ENCODE results near the gene NUP160.
"Not testable (repeated sequence)": the region's sequence is repeated elsewhere in the genome, so short reads cannot be mapped to it uniquely, and the experiment has no call there.

The NUP160 gene

DNA sequence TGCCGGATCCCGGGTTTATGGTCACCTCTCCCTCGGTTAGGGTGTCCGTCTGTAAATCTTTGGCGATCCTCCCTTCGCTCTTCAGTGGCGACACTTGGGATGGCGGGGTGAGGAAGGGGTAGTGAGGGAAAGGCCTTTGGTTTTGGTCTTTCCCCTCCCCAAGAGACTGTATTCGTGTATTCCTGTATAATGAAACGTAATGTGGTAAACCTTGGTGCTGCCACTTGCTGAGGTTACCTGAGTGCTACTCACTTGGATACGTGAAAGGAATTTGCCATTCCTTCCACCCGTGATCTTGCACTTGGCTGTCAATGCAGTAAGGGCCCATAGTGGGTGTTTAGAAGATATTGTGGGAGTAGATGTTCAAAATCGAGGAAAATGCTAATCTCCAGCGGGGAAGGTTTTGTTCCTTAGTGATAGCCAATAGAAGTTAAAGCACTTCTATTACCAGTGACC, 578 bp upstream of the NUP160 start:
- TF ChIP-seq POLR2A (IDR thresholded peaks at IDR 0.05; ENCODE audit: low read depth, low read length) (no peak), TAF1 (IDR thresholded peaks at IDR 0.05; ENCODE audit: low read depth, low read length) (no peak; the same call in 1 of the 2 replicates), POU2F2 (IDR thresholded peaks at IDR 0.05; ENCODE audit: low read depth, low read length) (no peak), SPI1 (IDR thresholded peaks at IDR 0.05; ENCODE audit: low read depth, low read length) (no peak)
- DNase-seq (ENCODE audit: insufficient read length, low spot score) = no peak
- FAIRE-seq = peak; percentile 77

DNA sequence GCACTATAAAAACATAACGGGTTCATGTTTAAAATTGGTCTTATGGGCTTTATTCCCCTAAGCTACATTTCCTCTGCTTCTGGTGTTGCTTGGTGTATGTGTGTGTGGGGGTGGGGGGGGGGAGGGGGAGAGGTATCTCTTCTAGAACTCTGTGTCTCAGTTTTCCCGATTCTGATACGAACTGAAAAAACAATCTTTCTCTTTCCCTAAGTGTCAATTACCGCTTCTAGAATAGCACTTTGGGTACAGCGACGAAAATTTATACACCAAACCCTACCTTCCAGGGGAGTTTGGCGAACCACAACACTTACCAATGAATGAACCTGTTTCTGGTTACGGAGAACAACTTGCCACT, 636 bp downstream of the NUP160 start:
- DNase-seq (ENCODE audit: insufficient read length, low spot score) (no peak), FAIRE-seq (no peak)
- no peak for TF ChIP-seq TAF1 (IDR thresholded peaks at IDR 0.05; ENCODE audit: low read depth, low read length)
- no peak for TF ChIP-seq POLR2A (IDR thresholded peaks at IDR 0.05; ENCODE audit: low read depth, low read length)
- no peak for TF ChIP-seq SPI1 (IDR thresholded peaks at IDR 0.05; ENCODE audit: low read depth, low read length)
- no peak for TF ChIP-seq PAX5 (IDR thresholded peaks at IDR 0.05; ENCODE audit: insufficient read depth, low read length, severe bottlenecking)
- TF ChIP-seq POLR2AphosphoS5 (IDR thresholded peaks at IDR 0.05; ENCODE audit: low read depth, low read length) = no peak
- no peak for TF ChIP-seq POU2F2 (IDR thresholded peaks at IDR 0.05; ENCODE audit: low read depth, low read length)

DNA sequence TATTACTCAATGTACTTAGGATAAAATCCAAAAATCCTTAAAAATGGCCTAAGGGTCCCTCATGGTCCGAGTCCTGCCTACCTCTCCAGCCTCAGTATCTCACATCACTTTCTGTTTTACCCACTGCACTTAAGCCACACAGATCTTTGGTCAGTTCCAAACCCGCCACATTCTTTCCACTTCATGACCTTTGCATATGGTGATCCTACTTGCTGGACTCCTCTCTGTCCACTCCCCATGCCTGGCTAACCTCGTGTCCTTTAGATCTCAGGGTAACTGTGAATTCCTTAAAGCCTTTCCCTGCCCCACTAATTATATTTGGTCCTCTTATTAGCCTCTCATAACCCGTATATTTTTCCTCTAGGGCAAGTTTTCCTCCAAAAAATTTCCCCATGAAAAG, 1.2 kb downstream of the NUP160 start:
- DNase-seq (ENCODE audit: insufficient read length, low spot score) (no peak), FAIRE-seq (no peak)
- 0 out of 2 replicates have a peak, but pooled peaks have one; percentile 16 for TF ChIP-seq POLR2A (IDR thresholded peaks at IDR 0.05; ENCODE audit: low read depth, low read length)
- TF ChIP-seq TAF1 (IDR thresholded peaks at IDR 0.05; ENCODE audit: low read depth, low read length) = no peak

DNA sequence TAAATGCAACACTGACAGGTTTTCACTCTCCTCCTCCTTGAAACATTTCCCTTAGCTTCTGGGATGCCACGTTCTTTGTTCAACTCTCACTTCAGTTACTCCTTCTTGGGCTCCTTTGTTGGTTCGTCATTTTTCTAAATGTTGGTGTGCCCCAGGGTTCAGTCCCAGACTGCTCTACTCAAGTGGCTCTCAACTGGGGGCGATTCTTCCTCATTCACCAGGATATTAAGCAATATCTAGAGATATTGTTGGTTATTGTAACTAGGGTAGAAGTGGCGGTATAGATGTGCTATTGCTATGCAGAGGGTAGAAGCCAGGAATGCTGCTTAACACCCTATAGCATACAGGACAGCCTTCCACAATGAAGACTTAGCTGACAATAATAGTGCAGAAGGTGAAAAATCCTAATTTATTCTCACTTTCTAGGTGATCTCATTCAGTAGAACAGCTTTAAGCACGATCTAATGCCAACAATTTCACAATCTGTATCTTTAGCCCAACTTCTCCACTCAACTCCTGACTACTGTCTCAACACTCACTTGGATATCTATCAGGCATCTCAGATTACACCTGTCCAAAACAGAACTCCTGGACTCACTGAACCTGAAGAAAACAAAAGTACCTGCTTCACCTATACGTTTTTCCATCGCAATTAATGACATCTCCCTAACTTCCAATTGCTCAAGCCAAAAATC, 4.6 kb downstream of the NUP160 start:
- TF ChIP-seq SPI1 (IDR thresholded peaks at IDR 0.05; ENCODE audit: low read depth, low read length) (no peak), POLR2AphosphoS5 (IDR thresholded peaks at IDR 0.05; ENCODE audit: low read depth, low read length) (no peak)
- FAIRE-seq (no peak), DNase-seq (ENCODE audit: insufficient read length, low spot score) (no peak)

DNA sequence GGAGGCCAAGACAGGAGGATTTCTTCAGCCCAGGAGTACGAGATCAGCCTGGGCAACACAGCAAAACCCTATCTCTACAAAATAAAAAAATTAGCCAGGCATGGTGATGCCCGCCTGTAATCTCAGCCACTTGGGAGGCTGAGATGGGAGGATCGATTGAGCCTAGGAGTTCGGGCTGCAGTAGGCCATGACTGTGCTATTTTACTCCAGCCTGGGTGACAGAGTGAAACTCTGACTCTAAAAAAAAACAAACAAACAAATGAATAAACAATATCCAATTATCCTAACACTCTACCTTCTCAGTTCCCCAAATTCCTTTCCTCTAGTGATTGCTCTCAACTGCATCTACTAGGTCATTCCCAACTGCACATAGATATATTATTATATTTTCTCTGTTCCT, 5.4 kb downstream of the NUP160 start:
- FAIRE-seq (no peak), DNase-seq (ENCODE audit: insufficient read length, low spot score) (no peak)

DNA sequence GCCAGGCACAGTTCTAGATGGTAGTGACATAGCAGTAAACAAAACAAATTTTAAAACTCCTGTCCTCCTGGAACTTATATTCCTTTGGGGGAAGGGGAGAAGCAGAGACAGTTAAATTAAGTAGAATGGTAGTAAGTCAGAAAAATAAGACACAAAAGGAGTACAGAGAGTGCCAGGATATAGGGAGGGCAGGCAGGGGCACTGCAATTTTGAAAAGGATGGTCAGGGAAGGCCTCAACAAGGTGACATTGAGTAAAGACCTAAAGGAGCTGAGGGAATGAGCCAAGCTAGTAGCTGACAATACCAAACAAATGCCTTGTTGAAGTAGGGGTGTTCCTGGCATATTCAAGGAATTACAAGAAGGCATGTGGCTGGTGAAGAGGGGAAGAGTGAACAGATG, 10.2 kb downstream of the NUP160 start:
- FAIRE-seq (no peak), DNase-seq (ENCODE audit: insufficient read length, low spot score) (no peak)
- peak; percentile 9; the same call in 1 of the 2 replicates for TF ChIP-seq POLR2AphosphoS5 (IDR thresholded peaks at IDR 0.05; ENCODE audit: low read depth, low read length)
- TF ChIP-seq POLR2A (IDR thresholded peaks at IDR 0.05; ENCODE audit: low read depth, low read length) = no peak
- TF ChIP-seq POU2F2 (IDR thresholded peaks at IDR 0.05; ENCODE audit: low read depth, low read length) = no peak
- TF ChIP-seq SPI1 (IDR thresholded peaks at IDR 0.05; ENCODE audit: low read depth, low read length) = no peak

More for the DNA sequence above, 5.4 kb downstream of the NUP160 start:
- TF ChIP-seq TAF1 (IDR thresholded peaks at IDR 0.05; ENCODE audit: low read depth, low read length) (no peak), POLR2A (IDR thresholded peaks at IDR 0.05; ENCODE audit: low read depth, low read length) (no peak), PAX5 (IDR thresholded peaks at IDR 0.05; ENCODE audit: insufficient read depth, low read length, severe bottlenecking) (no peak), POU2F2 (IDR thresholded peaks at IDR 0.05; ENCODE audit: low read depth, low read length) (no peak), POLR2AphosphoS5 (IDR thresholded peaks at IDR 0.05; ENCODE audit: low read depth, low read length) (no peak), SPI1 (IDR thresholded peaks at IDR 0.05; ENCODE audit: low read depth, low read length) (no peak)

DNA sequence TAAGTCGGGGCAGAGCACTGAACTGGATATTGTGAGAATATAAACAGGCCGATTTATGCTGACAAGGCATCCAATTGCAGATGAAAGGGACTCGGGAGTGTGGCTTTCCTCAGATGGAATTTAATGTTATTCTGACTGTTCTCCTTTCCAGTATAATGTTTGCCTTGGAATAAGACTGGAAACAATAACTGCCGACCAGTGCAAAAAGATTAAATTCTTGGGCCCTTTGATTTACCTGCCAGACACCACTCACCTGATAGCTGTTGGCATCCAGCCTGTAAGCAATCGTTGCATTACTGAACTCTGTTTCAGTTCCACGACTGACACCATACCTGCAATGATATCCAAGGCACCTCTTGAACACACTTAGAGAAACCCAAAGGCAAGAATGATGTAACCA, 10.9 kb downstream of the NUP160 start:
- FAIRE-seq (no peak), DNase-seq (ENCODE audit: insufficient read length, low spot score) (no peak)
- no peak for TF ChIP-seq POLR2A (IDR thresholded peaks at IDR 0.05; ENCODE audit: low read depth, low read length)
- no peak for TF ChIP-seq TAF1 (IDR thresholded peaks at IDR 0.05; ENCODE audit: low read depth, low read length)
- TF ChIP-seq SPI1 (IDR thresholded peaks at IDR 0.05; ENCODE audit: low read depth, low read length) = no peak
- TF ChIP-seq PAX5 (IDR thresholded peaks at IDR 0.05; ENCODE audit: insufficient read depth, low read length, severe bottlenecking) = no peak
- TF ChIP-seq POLR2AphosphoS5 (IDR thresholded peaks at IDR 0.05; ENCODE audit: low read depth, low read length) = no peak
- TF ChIP-seq POU2F2 (IDR thresholded peaks at IDR 0.05; ENCODE audit: low read depth, low read length) = no peak

DNA sequence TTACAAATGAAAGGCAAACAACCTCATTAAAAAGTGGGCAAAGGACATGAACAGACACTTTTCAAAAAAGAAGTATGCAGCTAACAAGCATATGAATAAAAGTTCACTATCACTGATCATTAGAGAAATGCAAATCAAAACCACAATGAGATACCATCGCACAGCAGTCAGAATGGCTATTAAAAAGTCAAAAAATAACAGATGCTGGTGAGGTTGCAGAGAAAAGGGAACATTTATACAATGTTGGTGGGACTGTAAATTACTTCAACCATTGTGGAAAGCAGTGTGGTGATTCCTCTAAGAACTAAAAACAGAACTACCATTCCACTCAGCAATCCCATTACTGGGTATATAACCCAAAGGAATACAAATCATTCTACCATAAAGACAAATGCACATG, 18.1 kb downstream of the NUP160 start:
- not testable (repeated sequence) for DNase-seq (ENCODE audit: insufficient read length, low spot score)
- peak; percentile 16 for FAIRE-seq

DNA sequence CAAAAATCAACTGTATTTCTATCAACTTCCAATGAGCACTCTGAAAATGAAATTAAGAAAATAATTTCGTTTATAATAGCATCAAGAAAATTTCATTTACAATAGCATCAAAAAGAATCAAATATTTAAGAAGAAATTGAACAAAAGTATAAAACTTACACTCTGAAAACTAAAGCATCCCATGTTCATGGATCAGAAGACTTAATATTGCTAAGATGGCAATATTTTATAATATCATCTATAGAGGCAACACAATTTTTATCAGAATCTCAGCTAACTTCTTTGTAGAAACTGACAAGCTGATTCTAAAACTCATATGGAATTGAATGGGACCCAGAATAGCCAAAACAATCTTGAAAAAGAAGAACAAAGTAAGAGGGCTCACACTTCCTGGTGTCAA, 19.9 kb downstream of the NUP160 start:
- no peak for FAIRE-seq
- no peak for TF ChIP-seq POU2F2 (IDR thresholded peaks at IDR 0.05; ENCODE audit: low read depth, low read length)

DNA sequence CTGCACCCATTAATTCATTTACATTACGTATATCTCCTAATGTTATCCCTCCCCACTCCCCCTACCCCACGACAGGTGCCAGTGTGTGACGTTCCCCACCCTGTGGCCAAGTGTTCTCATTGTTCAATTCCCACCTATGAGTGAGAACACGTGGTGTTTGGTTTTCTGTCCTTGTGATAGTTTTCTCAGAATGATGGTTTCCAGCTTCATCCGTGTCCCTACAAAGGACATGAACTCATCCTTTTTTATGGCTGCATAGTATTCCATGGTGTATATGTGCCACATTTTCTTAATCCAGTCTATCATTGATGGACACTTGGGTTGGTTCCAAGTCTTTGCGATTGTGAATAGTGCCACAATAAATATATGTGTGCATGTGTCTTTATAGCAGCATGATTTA, 25.5 kb downstream of the NUP160 start:
- not testable (repeated sequence) for FAIRE-seq; DNase-seq (ENCODE audit: insufficient read length, low spot score)

More for the DNA sequence above, 19.9 kb downstream of the NUP160 start:
- no peak for DNase-seq (ENCODE audit: insufficient read length, low spot score)

DNA sequence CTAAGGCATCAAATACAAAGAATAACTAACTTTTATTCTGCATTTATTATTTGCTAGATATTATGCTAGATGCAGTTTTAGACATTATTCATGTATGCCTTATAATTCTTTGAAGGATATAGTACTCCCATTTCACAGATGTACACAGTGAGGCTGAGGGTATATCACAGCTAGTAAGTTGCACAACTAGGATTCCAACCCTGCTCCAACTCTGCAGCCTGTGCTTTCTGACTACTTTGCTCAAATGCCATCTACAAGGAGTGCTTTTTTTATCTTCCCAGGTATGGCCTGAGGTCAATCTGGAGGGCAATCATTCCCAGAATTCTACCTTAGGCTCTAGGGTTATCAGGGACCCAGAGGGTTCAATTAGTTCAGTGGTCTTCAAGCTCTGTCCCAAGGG, 28.4 kb downstream of the NUP160 start:
- TF ChIP-seq POLR2AphosphoS5 (IDR thresholded peaks at IDR 0.05; ENCODE audit: low read depth, low read length) (no peak), POU2F2 (IDR thresholded peaks at IDR 0.05; ENCODE audit: low read depth, low read length) (no peak), SPI1 (IDR thresholded peaks at IDR 0.05; ENCODE audit: low read depth, low read length) (no peak), PAX5 (IDR thresholded peaks at IDR 0.05; ENCODE audit: insufficient read depth, low read length, severe bottlenecking) (no peak), TAF1 (IDR thresholded peaks at IDR 0.05; ENCODE audit: low read depth, low read length) (no peak), POLR2A (IDR thresholded peaks at IDR 0.05; ENCODE audit: low read depth, low read length) (no peak)
- FAIRE-seq (no peak), DNase-seq (ENCODE audit: insufficient read length, low spot score) (no peak)
